Panc1 (cell line): ENCODE data around the gene DDX24.

Experiments used
- CTCF ChIP-seq: fragments of 450-650 bp; IDR thresholded peaks from 2 replicates; pipeline ENCODE4 v1.5.1; 2017; ENCODE audit warnings: mild to moderate bottlenecking
- POLR2AphosphoS5 ChIP-seq: IDR thresholded peaks from 2 replicates; pipeline ENCODE4 v1.6.1; 2012; ENCODE audit warnings: mild to moderate bottlenecking, low read depth, low read length, moderate library complexity
- SIN3A ChIP-seq: IDR thresholded peaks from 2 replicates; pipeline ENCODE4 v1.6.1; 2012; ENCODE audit warnings: low read depth, mild to moderate bottlenecking, low read length, moderate library complexity, borderline replicate concordance; ENCODE audit not compliant: insufficient read depth

GRCh38 chr14:94116701-94117100, 35.7 kb upstream of the DDX24 start:
- TF ChIP-seq POLR2AphosphoS5 (no peak), CTCF (no peak), SIN3A (no peak)
